ENCODE measurements around the gene TEKTIP1.

Gene TEKTIP1

GRCh38 chr19:3550947-3551791 lies 12.2 kb downstream of the TEKTIP1 start:
- ChIA-PET CTCF (interaction anchor here (0.6 to 1.6 kb wide), 2 partner anchors 9 to 34 kb away, joined by 3 read pairs; partner anchors contain the start of gene GIPC3), POLR2A (no interaction called here)
- peaks cover 3 to 44% (median 33%) of the 10 kb centered on the region in 4 experiments for H3K4me1 ChIP-seq (ENCODE audit: control extremely low read depth in 1 of 4, control insufficient read depth in 4 of 4, insufficient read depth in 4 of 4, low read length in 3 of 4)

GRCh38 chr19:3551792-3552095 lies 12.8 kb downstream of the TEKTIP1 start:
- no peak for DNase-seq
- CTCF ChIA-PET, result interaction anchor here (1.6 kb wide), 1 partner anchor 34 kb away, joined by 3 read pairs; the partner anchor contains the start of gene GIPC3
- Histone ChIP-seq H3K4me1 (ENCODE audit: control extremely low read depth in 1 of 4, control insufficient read depth in 4 of 4, insufficient read depth in 4 of 4, low read length in 3 of 4) (peaks cover 6 to 50% (median 38%) of the 10 kb centered on the region in 4 experiments), H3K36me3 (ENCODE audit: control insufficient read depth in 4 of 4, insufficient read depth in 4 of 4, low read length in 3 of 4) (peaks cover 2 to 35% (median 11%) of the 10 kb centered on the region in 4 experiments), H3K27me3 (replicated peaks in 2 of 5; ENCODE audit: control insufficient read depth in 4 of 5, insufficient read depth in 5 of 5, low read length in 4 of 5) (no peaks in the 10 kb centered on the region), H3K9me3 (ENCODE audit: control extremely low read depth in 1 of 5, control insufficient read depth in 4 of 5, insufficient read depth in 2 of 5, low read depth in 1 of 5, low read length in 4 of 5) (no peaks in the 10 kb centered on the region), H3K4me3 (ENCODE audit: control insufficient read depth in 1 of 7, extremely low read depth in 1 of 7, insufficient read depth in 4 of 7, low read depth in 2 of 7, low read length in 6 of 7) (no peak overlapping the region), H3K27ac (ENCODE audit: insufficient read depth in 1 of 2, low read depth in 1 of 2, low read length in 2 of 2, poor library complexity in 1 of 2, severe bottlenecking in 2 of 2) (no peak overlapping the region)
- POLR2A ChIA-PET, result no interaction called here
- 92% methylated on average over 6 of the region's 9 CpGs for WGBS (ENCODE audit: insufficient coverage)

More at GRCh38 chr19:3550947-3551791, 12.2 kb downstream of the TEKTIP1 start:
- Histone ChIP-seq H3K27me3 (replicated peaks in 2 of 5; ENCODE audit: control insufficient read depth in 4 of 5, insufficient read depth in 5 of 5, low read length in 4 of 5) (no peaks in the 10 kb centered on the region), H3K9me3 (ENCODE audit: control extremely low read depth in 1 of 5, control insufficient read depth in 4 of 5, insufficient read depth in 2 of 5, low read depth in 1 of 5, low read length in 4 of 5) (no peaks in the 10 kb centered on the region), H3K36me3 (ENCODE audit: control insufficient read depth in 4 of 4, insufficient read depth in 4 of 4, low read length in 3 of 4) (peaks cover 2 to 40% (median 13%) of the 10 kb centered on the region in 4 experiments), H3K4me3 (ENCODE audit: control insufficient read depth in 1 of 7, extremely low read depth in 1 of 7, insufficient read depth in 4 of 7, low read depth in 2 of 7, low read length in 6 of 7) (no peak overlapping the region), H3K27ac (ENCODE audit: insufficient read depth in 1 of 2, low read depth in 1 of 2, low read length in 2 of 2, poor library complexity in 1 of 2, severe bottlenecking in 2 of 2) (no peak overlapping the region)
- WGBS (ENCODE audit: insufficient coverage), result 95% methylated on average over 24 of the region's 34 CpGs
- DNase-seq, result no peak

- DNase-seq, result peak in 2 of 3 donors; percentile 55 to 57
- H3K36me3 ChIP-seq (ENCODE audit: control insufficient read depth in 4 of 4, insufficient read depth in 4 of 4, low read length in 3 of 4), result peaks cover 0 to 12% (median 2%) of the 10 kb centered on the region in 4 experiments
- WGBS (ENCODE audit: insufficient coverage), result 65% methylated on average over 9 of the region's 21 CpGs
These were observed 15.5 kb downstream of the TEKTIP1 start for GRCh38 chr19:3554254-3555083.

GRCh38 chr19:3555653-3556422 lies 16.9 kb downstream of the TEKTIP1 start:
- Histone ChIP-seq H3K4me3 (ENCODE audit: control insufficient read depth in 1 of 7, extremely low read depth in 1 of 7, insufficient read depth in 4 of 7, low read depth in 2 of 7, low read length in 6 of 7) (peak overlapping the region in 6 of 7 experiments; percentile 19 to 97 (median 90)), H3K4me1 (ENCODE audit: control extremely low read depth in 1 of 4, control insufficient read depth in 4 of 4, insufficient read depth in 4 of 4, low read length in 3 of 4) (peaks cover 6 to 63% (median 52%) of the 10 kb centered on the region in 4 experiments), H3K27me3 (replicated peaks in 2 of 5; ENCODE audit: control insufficient read depth in 4 of 5, insufficient read depth in 5 of 5, low read length in 4 of 5) (no peaks in the 10 kb centered on the region), H3K9me3 (ENCODE audit: control extremely low read depth in 1 of 5, control insufficient read depth in 4 of 5, insufficient read depth in 2 of 5, low read depth in 1 of 5, low read length in 4 of 5) (no peaks in the 10 kb centered on the region), H3K36me3 (ENCODE audit: control insufficient read depth in 4 of 4, insufficient read depth in 4 of 4, low read length in 3 of 4) (peaks cover 0 to 10% (median under 1%) of the 10 kb centered on the region in 4 experiments), H3K27ac (ENCODE audit: insufficient read depth in 1 of 2, low read depth in 1 of 2, low read length in 2 of 2, poor library complexity in 1 of 2, severe bottlenecking in 2 of 2) (peak overlapping the region in 1 of 2 experiments; percentile 74)
- ChIA-PET CTCF (interaction anchor here (0.7 to 2.9 kb wide), 7 partner anchors 11 to 70 kb away, joined by 3 to 25 read pairs (median 4); partner anchors contain the start of gene GIPC3), POLR2A (interaction anchor here (0.6 to 0.7 kb wide), 2 partner anchors 118 to 870 kb away, joined by 3 read pairs; no protein-coding TSS in a partner anchor)
- 92% methylated on average over 11 of the region's 15 CpGs for WGBS (ENCODE audit: insufficient coverage)
- no peak for DNase-seq

More at GRCh38 chr19:3554254-3555083, 15.5 kb downstream of the TEKTIP1 start:
- POLR2A ChIA-PET, result interaction anchor here (0.6 to 1.1 kb wide), 4 partner anchors 17 to 501 kb away, joined by 3 to 4 read pairs (median 4); partner anchors contain the start of gene MRPL54
- H3K27ac ChIP-seq (ENCODE audit: insufficient read depth in 1 of 2, low read depth in 1 of 2, low read length in 2 of 2, poor library complexity in 1 of 2, severe bottlenecking in 2 of 2), result peak overlapping the region in 1 of 2 experiments; percentile 45
- CTCF ChIA-PET, result interaction anchor here (1.1 to 1.4 kb wide), 2 partner anchors 8 to 31 kb away, joined by 5 to 6 read pairs; partner anchors contain the start of gene GIPC3
- peak overlapping the region in 6 of 7 experiments; percentile 8 to 43 (median 34) for H3K4me3 ChIP-seq (ENCODE audit: control insufficient read depth in 1 of 7, extremely low read depth in 1 of 7, insufficient read depth in 4 of 7, low read depth in 2 of 7, low read length in 6 of 7)
- H3K27me3 ChIP-seq (replicated peaks in 2 of 5; ENCODE audit: control insufficient read depth in 4 of 5, insufficient read depth in 5 of 5, low read length in 4 of 5), result no peaks in the 10 kb centered on the region
- peaks cover 6 to 53% (median 47%) of the 10 kb centered on the region in 4 experiments for H3K4me1 ChIP-seq (ENCODE audit: control extremely low read depth in 1 of 4, control insufficient read depth in 4 of 4, insufficient read depth in 4 of 4, low read length in 3 of 4)
- H3K9me3 ChIP-seq (ENCODE audit: control extremely low read depth in 1 of 5, control insufficient read depth in 4 of 5, insufficient read depth in 2 of 5, low read depth in 1 of 5, low read length in 4 of 5), result no peaks in the 10 kb centered on the region

GRCh38 chr19:3556423-3556977 lies 17.5 kb downstream of the TEKTIP1 start:
- H3K4me1 ChIP-seq (ENCODE audit: control extremely low read depth in 1 of 4, control insufficient read depth in 4 of 4, insufficient read depth in 4 of 4, low read length in 3 of 4), result peaks cover 6 to 63% (median 52%) of the 10 kb centered on the region in 4 experiments
- H3K36me3 ChIP-seq (ENCODE audit: control insufficient read depth in 4 of 4, insufficient read depth in 4 of 4, low read length in 3 of 4), result peaks cover 0 to 4% (median 0%) of the 10 kb centered on the region in 4 experiments
- CTCF ChIA-PET, result interaction anchor here (0.7 to 2.9 kb wide), 8 partner anchors 8 to 71 kb away, joined by 3 to 25 read pairs (median 4); partner anchors contain the start of gene GIPC3

More at GRCh38 chr19:3556423-3556977, 17.5 kb downstream of the TEKTIP1 start:
- Histone ChIP-seq H3K4me3 (ENCODE audit: control insufficient read depth in 1 of 7, extremely low read depth in 1 of 7, insufficient read depth in 4 of 7, low read depth in 2 of 7, low read length in 6 of 7) (peak overlapping the region; percentile 62 to 97 (median 87)), H3K27ac (ENCODE audit: insufficient read depth in 1 of 2, low read depth in 1 of 2, low read length in 2 of 2, poor library complexity in 1 of 2, severe bottlenecking in 2 of 2) (peak overlapping the region in 1 of 2 experiments; percentile 74), H3K9me3 (ENCODE audit: control extremely low read depth in 1 of 5, control insufficient read depth in 4 of 5, insufficient read depth in 2 of 5, low read depth in 1 of 5, low read length in 4 of 5) (no peaks in the 10 kb centered on the region), H3K27me3 (replicated peaks in 2 of 5; ENCODE audit: control insufficient read depth in 4 of 5, insufficient read depth in 5 of 5, low read length in 4 of 5) (no peaks in the 10 kb centered on the region)
- POLR2A ChIA-PET, result interaction anchor here (0.6 to 0.8 kb wide), 4 partner anchors 117 to 869 kb away, joined by 3 read pairs; no protein-coding TSS in a partner anchor
- WGBS (ENCODE audit: insufficient coverage), result 35% methylated on average over 7 of the region's 9 CpGs
- no peak for DNase-seq

Data from common myeloid progenitor, CD34-positive (primary cell).